A549 (cell line): Measurements from ENCODE around the gene MCRS1. TPM values are rescaled to one million over a fixed set of nuclear protein-coding genes. Genes with fewer than 3 reads are reported as not detected.

ENCODE experiments used
- ATAC-seq, 2 experiments: fragments of 200-7000 bp in 1 of 2; fragments of >200 bp in 1 of 2; cut with Nextera tagmentation in 1 of 2; cut with Tn5 transposase in 1 of 2; 3 replicates each; pipeline versions ENCODE4 v1.8.0 to v1.9.1; 2018 to 2020; ENCODE audit warnings: mild to moderate bottlenecking in 1 of 2, moderate library complexity in 1 of 2
- CTCF ChIA-PET: fragments of 300-600 bp; sonication (Branson Sonifier 250); formaldehyde crosslinking; extraction: SDS; loops from one replicate; lab custom pipeline; 2021; ENCODE audit warnings: antibody characterized with exemption, inconsistent platforms; lab: Yijun Ruan, JAX
- POLR2A ChIA-PET: fragments of 350-600 bp; formaldehyde crosslinking; extraction: SDS; loops from one replicate; lab custom pipeline; 2021; ENCODE audit warnings: antibody characterized with exemption, inconsistent platforms; lab: Yijun Ruan, JAX
- DNase-seq, 2 experiments: peaks; one replicate each; pipeline versions ENCODE4 v3.0.0 to v3.0.0-alpha.2; 2011 to 2016; ENCODE audit warnings: low read depth in 1 of 2, low spot score in 1 of 2
- FAIRE-seq: peaks from 2 replicates; lab custom pipeline; 2011; peaks lifted over from hg19 to GRCh38; lab: Jason Lieb, UNC
- H3K27ac ChIP-seq, 2 experiments: fragments of >200 bp; sonication (Bioruptor Twin); formaldehyde crosslinking; 3 replicates each; pipeline ENCODE4 v1.5.1; 2016 to 2017
- H3K4me1 ChIP-seq: fragments of >200 bp; sonication (Bioruptor Twin); formaldehyde crosslinking; 3 replicates; pipeline ENCODE4 v1.6.1; 2016
- H3K4me2 ChIP-seq: fragments of >200 bp; sonication (Bioruptor Twin); formaldehyde crosslinking; 3 replicates; pipeline ENCODE4 v1.6.1; 2016
- H3K4me3 ChIP-seq: fragments of >200 bp; sonication (Bioruptor Twin); formaldehyde crosslinking; 3 replicates; pipeline ENCODE4 v1.5.1; 2016
- H3K9me3 ChIP-seq: fragments of >200 bp; sonication (Bioruptor Twin); formaldehyde crosslinking; 3 replicates; pipeline ENCODE4 v1.6.1; 2016
- CBX8 ChIP-seq: fragments of 200-600 bp; sonication (generic); IDR thresholded peaks from 2 replicates; pipeline ENCODE4 v1.6.1; 2016
- CHD4 ChIP-seq: fragments of 200-600 bp; sonication (generic); IDR thresholded peaks from 2 replicates; pipeline ENCODE4 v1.6.1; 2016; ENCODE audit warnings: antibody characterized with exemption, mild to moderate bottlenecking, borderline replicate concordance
- EHF ChIP-seq: fragments of 250-450 bp; sonication (Bioruptor Pico); IDR thresholded peaks from 2 replicates; pipeline ENCODE4 v1.5.0; 2020; ENCODE audit warnings: mild to moderate bottlenecking
- EHMT2 ChIP-seq: fragments of 200-600 bp; sonication (generic); IDR thresholded peaks from 2 replicates; pipeline ENCODE4 v1.6.1; 2016; ENCODE audit warnings: antibody characterized with exemption, low read depth, mild to moderate bottlenecking, moderate library complexity
- EP300 ChIP-seq, 2 experiments: fragments of >200 bp; sonication (Bioruptor Twin); formaldehyde crosslinking; IDR thresholded peaks; 2 replicates in 1 of 2; 3 replicates in 1 of 2; pipeline ENCODE4 v1.6.1; 2016 to 2017
- HDAC2 ChIP-seq: fragments of 200-600 bp; sonication (generic); IDR thresholded peaks from 2 replicates; pipeline ENCODE4 v1.6.1; 2016
- JUN ChIP-seq, 2 experiments: fragments of >200 bp; sonication (Bioruptor Twin); formaldehyde crosslinking; IDR thresholded peaks; 2 replicates in 1 of 2; 3 replicates in 1 of 2; pipeline ENCODE4 v1.6.1; 2016 to 2017
- MAX ChIP-seq: IDR thresholded peaks from 2 replicates; pipeline ENCODE4 v1.6.1; 2012
- PHF8 ChIP-seq: fragments of 200-600 bp; sonication (generic); IDR thresholded peaks from 2 replicates; pipeline ENCODE4 v1.6.1; 2016; ENCODE audit warnings: low read depth, mild to moderate bottlenecking, antibody characterized with exemption, moderate library complexity, borderline replicate concordance
- POLR2AphosphoS2 ChIP-seq: conservative IDR thresholded peaks from 2 replicates; pipeline ENCODE4 v1.6.1; 2012; ENCODE audit warnings: low read length, improper control_type of control experiment, inconsistent platforms
- REST ChIP-seq: fragments of 200-600 bp; sonication (generic); IDR thresholded peaks from 2 replicates; pipeline ENCODE4 v1.6.1; 2016; ENCODE audit warnings: antibody characterized with exemption, mild to moderate bottlenecking, moderate library complexity
- SMC3 ChIP-seq: fragments of >200 bp; sonication (Bioruptor Twin); formaldehyde crosslinking; IDR thresholded peaks from 3 replicates; pipeline ENCODE4 v1.6.1; 2018; ENCODE audit warnings: inconsistent platforms
- TP53 ChIP-seq: fragments of 250-450 bp; sonication (Bioruptor Pico); IDR thresholded peaks from 2 replicates; pipeline ENCODE4 v1.5.0; 2021; ENCODE audit warnings: mild to moderate bottlenecking, moderate library complexity
- WGBS: methylation state at CpG from one replicate; pipeline ENCODE4 v1.1.6; 2017; ENCODE audit errors: missing lambda C conversion rate; 5-methylcytosine and 5-hydroxymethylcytosine counted together
- polyA plus RNA-seq, 4 experiments: library from polyadenylated mRNA; depleted of rRNA in 3 of 4; stranded (reverse); fragments of >200 nt; fragmentation: RNase III in 1 of 4; extraction: RNeasy Plus Mini Kit Qiagen cat#74134 plus additional on column Dnase treatment in 1 of 4; gene quantifications; 2 replicates in 3 of 4; 3 replicates in 1 of 4; pipeline ENCODE4 v1.2.3, GENCODE V29; 2011 to 2017

MCRS1 gene
- polyA plus RNA-seq, 2 of the 4 experiments (the other 2 are of a cell fraction): 64.1 to 68.5 TPM

DNA sequence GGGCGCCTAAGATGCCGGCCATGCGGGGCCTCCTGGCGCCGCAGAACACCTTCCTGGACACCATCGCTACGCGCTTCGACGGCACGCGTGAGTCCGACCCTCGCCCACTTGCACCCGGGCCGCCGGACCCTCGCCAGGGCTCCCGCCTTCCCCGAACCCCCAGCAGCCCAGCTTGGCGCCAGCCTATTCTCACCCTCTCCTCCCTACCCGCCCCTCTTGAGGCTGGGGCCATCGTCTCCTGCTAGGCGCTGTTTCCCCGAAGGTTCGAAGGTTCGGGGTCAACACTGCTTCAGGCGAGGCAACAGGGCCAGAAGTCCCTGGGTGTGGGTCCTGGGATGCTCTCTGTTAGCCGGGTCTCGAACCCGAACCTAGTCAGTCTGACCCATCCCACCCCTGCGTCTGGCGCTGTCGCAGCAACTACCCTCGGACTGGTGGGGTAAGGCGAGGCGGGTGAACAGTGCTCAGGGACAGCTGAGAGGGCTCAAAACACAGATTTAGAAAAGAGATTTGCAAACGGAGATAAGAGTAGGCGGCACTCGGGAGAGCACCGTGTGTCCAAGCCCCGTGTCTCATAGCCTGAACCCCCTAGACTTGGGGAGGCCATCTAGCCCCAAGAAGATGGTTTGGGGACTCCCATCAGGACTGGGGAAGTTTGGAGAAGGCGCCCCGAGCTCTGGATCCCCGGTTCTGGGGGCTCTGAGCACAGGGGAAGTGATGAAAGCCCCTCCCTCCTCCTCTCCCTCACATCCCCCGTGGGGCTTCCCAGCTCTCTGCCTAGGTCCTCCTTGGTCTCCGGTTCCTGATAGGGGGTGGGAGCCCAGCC, 28.3 kb downstream of the MCRS1 start:
- Histone ChIP-seq H3K9me3 (no peaks in the 10 kb centered on the region), H3K27ac (peak overlapping the region; percentile 65 to 91; a peak in 5 of 6 replicates), H3K4me1 (peaks cover 32% of the 10 kb centered on the region), H3K4me2 (peak overlapping the region; percentile 92), H3K4me3 (peak overlapping the region; percentile 76)
- FAIRE-seq (no peak), DNase-seq (no peak), ATAC-seq (no peak)
- POLR2A ChIA-PET: interaction anchor here (1.7 kb wide), 1 partner anchor 173 kb away, joined by 6 read pairs; the partner anchor contains the start of gene SPATS2
- 76% methylated on average over 42 of the region's 47 CpGs for WGBS
- no peak for TF ChIP-seq JUN (IDR thresholded peaks at IDR 0.05)
- no peak for TF ChIP-seq PHF8
- no peak for TF ChIP-seq TP53 (CRISPR knock-in tag)
- TF ChIP-seq EHF: no peak
- TF ChIP-seq REST: no peak
- no peak for TF ChIP-seq POLR2AphosphoS2
- TF ChIP-seq CBX8: no peak
- no peak for TF ChIP-seq SMC3
- no peak for TF ChIP-seq EP300 (IDR thresholded peaks at IDR 0.05)
- CTCF ChIA-PET: interaction anchor here (0.8 to 9.1 kb wide), 14 partner anchors 12 to 208 kb away, joined by 3 to 63 read pairs (median 7); partner anchors contain the start of genes C1QL4 and DNAJC22

DNA sequence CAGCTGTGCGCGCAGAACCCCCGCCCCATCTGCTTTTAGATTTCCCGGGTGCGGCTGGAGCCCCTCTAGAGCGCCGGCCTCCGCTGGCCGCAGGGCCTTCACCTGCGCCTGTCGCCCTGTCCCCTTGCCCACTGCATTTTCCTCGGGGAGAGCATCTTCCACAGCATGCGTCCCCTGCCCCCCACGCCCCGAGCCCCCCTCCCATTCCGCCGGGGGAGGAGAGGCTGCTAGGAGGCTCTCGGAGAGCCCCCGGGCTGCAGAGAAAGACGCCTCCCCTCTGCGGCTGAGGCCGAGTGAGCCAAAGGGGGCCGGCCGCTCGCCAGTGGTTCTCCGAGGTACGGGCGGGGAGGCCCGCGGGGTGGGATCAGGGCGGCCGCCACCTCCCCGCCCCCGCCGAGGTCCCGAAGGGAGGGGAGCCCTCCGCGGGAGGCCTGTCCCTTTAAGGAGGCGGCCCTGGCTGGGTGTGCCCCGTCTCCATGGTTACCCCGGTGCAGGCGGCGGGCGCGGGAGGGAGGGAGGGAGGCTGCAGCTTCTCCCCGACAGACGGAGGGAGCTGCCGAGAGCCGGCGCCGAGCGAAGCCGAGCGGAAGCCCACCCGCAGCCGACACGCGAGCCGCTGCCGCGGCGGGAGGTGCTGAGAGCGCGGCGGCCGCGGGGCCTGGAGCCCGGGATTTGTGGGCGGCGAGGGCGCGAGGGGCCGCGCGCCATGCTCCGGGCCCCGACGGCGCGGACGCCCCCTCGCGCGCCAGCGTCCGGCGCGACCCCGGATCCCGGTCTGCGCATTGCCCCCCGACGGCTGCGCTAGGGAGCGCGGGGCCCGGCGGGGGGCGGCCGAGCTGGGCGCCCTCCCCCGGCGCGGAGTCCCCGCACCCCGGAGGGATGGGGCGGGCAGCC, 29.2 kb downstream of the MCRS1 start, which contains the start of gene KCNH3:
Gene KCNH3, plus strand, starts transcription at position 521 of the 894 bp plus-strand sequence. CDS start 387 bp downstream, outside the sequence.
- peak; percentile 71 to 88 for DNase-seq
- peak within 1 kb of the TSS; percentile 65 to 91 for H3K27ac ChIP-seq
- FAIRE-seq: no peak
- peak within 1 kb of the TSS; percentile 92 for H3K4me2 ChIP-seq
- peak; percentile 72 to 77 for ATAC-seq
- peaks cover 32% of the 10 kb centered on the region for H3K4me1 ChIP-seq
- ChIA-PET CTCF (interaction anchor here (0.9 to 9.1 kb wide), 18 partner anchors 11 to 207 kb away, joined by 3 to 63 read pairs (median 6); partner anchors contain the start of genes C1QL4 and DNAJC22), POLR2A (interaction anchor here (1.7 kb wide), 1 partner anchor 172 kb away, joined by 6 read pairs; the partner anchor contains the start of gene SPATS2)
- peak in 1 of 2 experiments; percentile 52; a peak in 2 of 5 replicates for TF ChIP-seq JUN (IDR thresholded peaks at IDR 0.05)
- no peak for TF ChIP-seq EHMT2
- no peak for TF ChIP-seq HDAC2
- TF ChIP-seq CHD4: no peak
- 0 out of 2 replicates have a peak, but pooled peaks have one; percentile 3 for TF ChIP-seq MAX
- WGBS: 6% methylated on average over 41 of the region's 107 CpGs
- peak within 1 kb of the TSS; percentile 76 for H3K4me3 ChIP-seq
- no peaks in the 10 kb centered on the region for H3K9me3 ChIP-seq
